Suppressor macrophage treated with lipopolysaccharide for 1 hour (primary cell): ENCODE results near the gene GGA3.

Experiments used
- DNase-seq, 3 donors: peaks; one replicate each; pipeline ENCODE4 v3.0.0-alpha.2; 2020 to 2022

GGA3 gene

GRCh38 chr17:75244133-75244866, 17.1 kb downstream of the GGA3 start:
- peak; percentile 71 to 85 (median 84) for DNase-seq

GRCh38 chr17:75242461-75243042, 18.9 kb downstream of the GGA3 start:
- DNase-seq = peak; percentile 44 to 62 (median 50)

GRCh38 chr17:75241996-75242460, 19.4 kb downstream of the GGA3 start:
- no peak for DNase-seq

GRCh38 chr17:75241502-75241901, 19.9 kb downstream of the GGA3 start:
- no peak for DNase-seq

GRCh38 chr17:75241143-75241430, 20.3 kb downstream of the GGA3 start:
- DNase-seq = no peak

- peak; percentile 46 to 67 (median 57) for DNase-seq
Observed at GRCh38 chr17:75240394-75241142, 20.8 kb downstream of the GGA3 start.

- DNase-seq = no peak
Observed at GRCh38 chr17:75239778-75240393, 21.5 kb downstream of the GGA3 start.

GRCh38 chr17:75239214-75239613, 22.2 kb downstream of the GGA3 start:
- DNase-seq = no peak

- peak; percentile 74 to 79 (median 78) for DNase-seq
Observed at GRCh38 chr17:75238684-75239191, 22.7 kb downstream of the GGA3 start.

- DNase-seq = no peak
Observed at GRCh38 chr17:75238020-75238580, 23.3 kb downstream of the GGA3 start.

GRCh38 chr17:75237100-75238014, 24.0 kb downstream of the GGA3 start:
- no peak for DNase-seq

- no peak for DNase-seq
Observed at GRCh38 chr17:75232786-75233185, 28.6 kb downstream of the GGA3 start.

GRCh38 chr17:75231741-75232464, 29.5 kb downstream of the GGA3 start:
- no peak for DNase-seq

GRCh38 chr17:75231071-75231470, 30.3 kb downstream of the GGA3 start:
- DNase-seq = no peak

GRCh38 chr17:75228847-75229246, 32.6 kb downstream of the GGA3 start:
- DNase-seq = peak; percentile 49 to 64 (median 51)

- peak; percentile 85 to 92 (median 90) for DNase-seq
Observed at GRCh38 chr17:75228305-75228704, 33.1 kb downstream of the GGA3 start.

GRCh38 chr17:75227729-75228128, 33.7 kb downstream of the GGA3 start:
- DNase-seq = no peak

- no peak for DNase-seq
Observed at GRCh38 chr17:75225016-75225415, 36.4 kb downstream of the GGA3 start.

- no peak for DNase-seq
Observed at GRCh38 chr17:75219815-75220214, 41.6 kb downstream of the GGA3 start.

GRCh38 chr17:75218131-75218530, 43.3 kb downstream of the GGA3 start:
- DNase-seq = no peak

GRCh38 chr17:75209061-75209460, 52.3 kb downstream of the GGA3 start:
- no peak for DNase-seq
